ENCODE data around the gene SIAH3. TPM values are rescaled to one million over a fixed set of nuclear protein-coding genes. Genes with fewer than 3 reads are reported as not detected.

SIAH3 gene
- total and polyA plus RNA-seq, 9 of the 15 experiments (the other 6 are each of a cell fraction or from before 2014, with no cell fraction given) = not detected

- TF ChIP-seq ZNF696 (CRISPR knock-in tag; conservative IDR thresholded peaks at IDR 0.05) (no peak), SMARCB1 (IDR thresholded peaks at IDR 0.05; ENCODE audit: insufficient read length, low read depth) (no peak), PHTF2 (CRISPR knock-in tag; IDR thresholded peaks at IDR 0.05) (no peak), KDM2B (CRISPR knock-in tag; IDR thresholded peaks at IDR 0.05) (no peak), MTA3 (IDR thresholded peaks at IDR 0.05; ENCODE audit: borderline replicate concordance) (no peak), FOXP1 (CRISPR knock-in tag; IDR thresholded peaks at IDR 0.05) (no peak), GATA2 (CRISPR knock-in tag; IDR thresholded peaks at IDR 0.05) (no peak), DACH1 (IDR thresholded peaks at IDR 0.05; ENCODE audit: partially characterized antibody) (no peak), SOX6 (IDR thresholded peaks at IDR 0.05) (no peak), CCNT2 (IDR thresholded peaks at IDR 0.05; ENCODE audit: borderline replicate concordance, extremely low read depth, insufficient read length, low read depth, low read length) (no peak)
Measured at GRCh38 chr13:45865414-45865813, 13.9 kb upstream of the SIAH3 start (continued).

- peaks cover 0 to 3% of the 10 kb centered on the region in 2 experiments; a peak in 1 of 5 replicates for H3K27me3 ChIP-seq (ENCODE audit: control insufficient read depth in 2 of 2, insufficient read depth in 2 of 2, low read length in 2 of 2)
- H3K36me3 ChIP-seq (ENCODE audit: control insufficient read depth, insufficient read depth, low read length) = no peaks in the 10 kb centered on the region
- CTCF ChIA-PET (ENCODE audit: low intra/inter-chr PET ratio) = no interaction called here
Measured at GRCh38 chr13:45863709-45864590, 12.4 kb upstream of the SIAH3 start.

More at GRCh38 chr13:45863709-45864590, 12.4 kb upstream of the SIAH3 start:
- Histone ChIP-seq H3K4me3 (no peak overlapping the region), H4K20me1 (replicated peaks; ENCODE audit: control insufficient read depth, insufficient read depth, low read length) (no peaks in the 10 kb centered on the region), H3K27ac (ENCODE audit: extremely low read depth, low read depth, low read length) (no peak overlapping the region), H3K9me3 (replicated peaks; ENCODE audit: control insufficient read depth, insufficient read depth, low read depth, low read length) (no peaks in the 10 kb centered on the region), H3K4me2 (ENCODE audit: insufficient read depth, low read length) (no peak overlapping the region), H3K79me2 (ENCODE audit: control insufficient read depth, insufficient read depth, low read length) (no peaks in the 10 kb centered on the region), H2AFZ (ENCODE audit: low read depth, low read length) (no peak overlapping the region), H3K4me1 (replicated peaks in 1 of 2; ENCODE audit: control insufficient read depth in 2 of 2, insufficient read depth in 2 of 2, low read length in 2 of 2) (no peaks in the 10 kb centered on the region), H3K9me1 (ENCODE audit: control insufficient read depth, insufficient read depth, low read length) (no peaks in the 10 kb centered on the region), H3K9ac (ENCODE audit: insufficient read depth in 1 of 2, low read depth in 2 of 2, low read length in 2 of 2) (no peak overlapping the region)
- intact Hi-C loops (cut with micrococcal nuclease) = no loop called here
- BruUV-seq (replicated peaks) = no TSS peak
- DNase-seq (ENCODE audit: extremely low read depth in 1 of 4, low spot score in 3 of 4) (no peak), ATAC-seq (no peak), FAIRE-seq (no peak)
- 0% methylated on average over 10 of the region's 10 CpGs for WGBS (ENCODE audit: insufficient coverage, low coverage, missing lambda C conversion rate)
- POLR2A ChIA-PET = no interaction called here
- TF ChIP-seq RFX1 (IDR thresholded peaks at IDR 0.05) (peak; percentile 24; the same call in 1 of the 2 replicates), NR2C1 (IDR thresholded peaks at IDR 0.05) (no peak), NR2C1 (tag; IDR thresholded peaks at IDR 0.05) (no peak)
- in situ Hi-C loops (cut with MboI) = no loop called here
